GM23248 (cell line): Measurements from ENCODE around the gene INPP5A. TPM values are rescaled to one million over a fixed set of nuclear protein-coding genes. Genes with fewer than 3 reads are reported as not detected.

Source experiments
- DNase-seq: peaks from one replicate; pipeline ENCODE4 v3.0.0-alpha.2; 2015
- H2AFZ ChIP-seq: fragments of 200-600 bp; sonication (generic); 2 replicates; pipeline ENCODE4 v1.6.1; 2016; ENCODE audit warnings: antibody characterized with exemption
- H3F3A ChIP-seq: fragments of 200-600 bp; sonication (generic); 2 replicates; pipeline ENCODE4 v1.6.1; 2016; ENCODE audit warnings: mild to moderate bottlenecking, antibody characterized with exemption, mixed run types; ENCODE audit not compliant: insufficient read depth
- H3K27ac ChIP-seq: fragments of 200-600 bp; sonication (generic); 2 replicates; pipeline ENCODE4 v1.5.1; 2016; ENCODE audit warnings: mild to moderate bottlenecking
- H3K27me3 ChIP-seq: fragments of 200-600 bp; sonication (generic); replicated peaks from 2 replicates; pipeline ENCODE4 v1.6.1; 2016; ENCODE audit warnings: mild to moderate bottlenecking; ENCODE audit not compliant: insufficient read depth
- H3K36me3 ChIP-seq: fragments of 200-600 bp; sonication (generic); 2 replicates; pipeline ENCODE4 v1.6.1; 2016; ENCODE audit warnings: low read depth, mild to moderate bottlenecking
- H3K4me1 ChIP-seq: fragments of 200-600 bp; sonication (generic); 2 replicates; pipeline ENCODE4 v1.6.1; 2016; ENCODE audit warnings: mild to moderate bottlenecking; ENCODE audit not compliant: insufficient read depth
- H3K4me2 ChIP-seq: fragments of 200-600 bp; sonication (generic); one replicate; pipeline ENCODE4 v1.6.1; 2016; ENCODE audit warnings: mild to moderate bottlenecking; ENCODE audit not compliant: unreplicated experiment
- H3K4me3 ChIP-seq: fragments of 200-600 bp; sonication (generic); 2 replicates; pipeline ENCODE4 v1.5.1; 2016; ENCODE audit warnings: mild to moderate bottlenecking
- H3K79me2 ChIP-seq: fragments of 200-600 bp; sonication (generic); 2 replicates; pipeline ENCODE4 v1.6.1; 2016; ENCODE audit warnings: mild to moderate bottlenecking; ENCODE audit not compliant: insufficient read depth
- H3K9ac ChIP-seq: fragments of 200-600 bp; sonication (generic); 2 replicates; pipeline ENCODE4 v1.6.1; 2016; ENCODE audit warnings: mild to moderate bottlenecking
- H3K9me2 ChIP-seq: fragments of 200-600 bp; sonication (generic); 2 replicates; pipeline ENCODE4 v1.6.1; 2016; ENCODE audit warnings: mixed run types, mild to moderate bottlenecking, moderate library complexity; ENCODE audit not compliant: insufficient read depth
- H3K9me3 ChIP-seq: fragments of 200-600 bp; sonication (generic); one replicate; pipeline ENCODE4 v1.6.1; 2017; ENCODE audit warnings: low read depth
- H4K20me1 ChIP-seq: fragments of 200-600 bp; sonication (generic); 2 replicates; pipeline ENCODE4 v1.6.0; 2016; ENCODE audit not compliant: insufficient read depth
- EZH2 ChIP-seq: fragments of 200-600 bp; sonication (generic); IDR thresholded peaks from 2 replicates; pipeline ENCODE4 v1.6.1; 2018; ENCODE audit warnings: antibody characterized with exemption, mild to moderate bottlenecking; ENCODE audit not compliant: insufficient read depth, poor library complexity, severe bottlenecking
- EZH2phosphoT487 ChIP-seq: fragments of 200-600 bp; sonication (generic); IDR thresholded peaks from 2 replicates; pipeline ENCODE4 v1.6.1; 2018; ENCODE audit warnings: antibody characterized with exemption, moderate library complexity, mild to moderate bottlenecking, low read depth; ENCODE audit not compliant: insufficient read depth
- WGBS, 2 experiments: methylation state at CpG; one replicate each; pipeline ENCODE4 v1.1.6; 2015 to 2017; ENCODE audit warnings: low lambda C conversion rate in 2 of 2, low coverage in 1 of 2; ENCODE audit errors: missing lambda C conversion rate in 2 of 2; 5-methylcytosine and 5-hydroxymethylcytosine counted together
- in situ Hi-C: fragments of 300-500 bp; cut with MboI; formaldehyde crosslinking; loops from 2 replicates; pipeline ENCODE4 v1.15.0; 2020
- polyA plus RNA-seq: library from polyadenylated mRNA; unstranded; fragments of >200 nt; fragmentation: Nextera tagmentation; extraction: Ambion mirVana; gene quantifications from 2 replicates; pipeline ENCODE4 v1.2.1, GENCODE V29; 2016
- total RNA-seq: library from RNA; depleted of rRNA; stranded (reverse); fragments of >200 nt; shearing (Covaris generic); gene quantifications from 2 replicates; pipeline ENCODE4 v1.2.3, GENCODE V29; 2014

Gene INPP5A
- total and polyA plus RNA-seq, 2 experiments from 2014 or later = 2.3 to 35.2 TPM

GRCh38 chr10:132511121-132512051 is 26.2 kb upstream of the INPP5A start:
- H3K27ac ChIP-seq = no peak overlapping the region
- H3F3A ChIP-seq = no peaks in the 10 kb centered on the region
- no peaks in the 10 kb centered on the region for H3K9me2 ChIP-seq
- no peak overlapping the region for H2AFZ ChIP-seq
- no peaks in the 10 kb centered on the region for H3K27me3 ChIP-seq
- no peak overlapping the region for H3K4me3 ChIP-seq
- H3K4me1 ChIP-seq = peaks cover 10% of the 10 kb centered on the region
- DNase-seq = no peak
- WGBS, 2 experiments = 67 to 70% methylated on average over 23 of the region's 23 CpGs
- TF ChIP-seq EZH2phosphoT487 = no peak
- no peak for TF ChIP-seq EZH2
- in situ Hi-C loops = no loop called here
- no peaks in the 10 kb centered on the region for H3K79me2 ChIP-seq
- H3K9me3 ChIP-seq = no peaks in the 10 kb centered on the region
- H3K4me2 ChIP-seq = no peak overlapping the region
- no peaks in the 10 kb centered on the region for H4K20me1 ChIP-seq
- H3K36me3 ChIP-seq = no peaks in the 10 kb centered on the region
- no peak overlapping the region for H3K9ac ChIP-seq

DNA sequence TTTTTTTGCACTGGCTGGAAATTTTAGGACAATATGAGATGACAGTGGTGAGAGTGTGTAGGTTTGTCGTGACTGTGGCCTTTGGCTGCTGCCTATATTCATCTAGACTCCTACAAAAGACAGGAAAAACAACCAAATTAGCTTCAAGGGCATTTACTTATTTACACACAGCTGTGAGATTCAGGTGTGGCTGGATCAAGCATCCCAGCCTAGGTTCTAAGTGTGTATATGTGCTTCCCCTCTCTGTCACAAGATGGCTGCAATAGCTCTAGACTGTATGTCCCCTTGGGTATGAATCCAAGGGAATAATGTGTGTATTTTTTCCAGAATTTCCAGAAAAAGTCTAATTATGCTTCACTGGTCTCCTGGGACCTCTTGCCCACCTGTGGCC is 25.5 kb upstream of the INPP5A start:
- H3K36me3 ChIP-seq = no peaks in the 10 kb centered on the region
- H3K9ac ChIP-seq = no peak overlapping the region
- TF ChIP-seq EZH2 (no peak), EZH2phosphoT487 (no peak)
- no peak overlapping the region for H3K4me3 ChIP-seq
- H4K20me1 ChIP-seq = no peaks in the 10 kb centered on the region
- peaks cover 9% of the 10 kb centered on the region for H3K4me1 ChIP-seq
- no peak overlapping the region for H2AFZ ChIP-seq
- no peaks in the 10 kb centered on the region for H3K79me2 ChIP-seq
- H3K4me2 ChIP-seq = no peak overlapping the region
- no peaks in the 10 kb centered on the region for H3K9me2 ChIP-seq
- H3F3A ChIP-seq = no peaks in the 10 kb centered on the region
- WGBS, 2 experiments = 29 to 40% methylated on average over 1 of the region's 1 CpG
- no peak overlapping the region for H3K27ac ChIP-seq
- H3K27me3 ChIP-seq = no peaks in the 10 kb centered on the region
- in situ Hi-C loops = no loop called here
- H3K9me3 ChIP-seq = no peaks in the 10 kb centered on the region
- no peak for DNase-seq

GRCh38 chr10:132512693-132513345 is 24.8 kb upstream of the INPP5A start:
- TF ChIP-seq EZH2 (no peak), EZH2phosphoT487 (no peak)
- no peaks in the 10 kb centered on the region for H3K9me2 ChIP-seq
- no peak overlapping the region for H2AFZ ChIP-seq
- H4K20me1 ChIP-seq = no peaks in the 10 kb centered on the region
- no peak for DNase-seq
- peaks cover 12% of the 10 kb centered on the region for H3K4me1 ChIP-seq
- no peaks in the 10 kb centered on the region for H3K27me3 ChIP-seq
- H3K4me2 ChIP-seq = no peak overlapping the region
- H3K27ac ChIP-seq = no peak overlapping the region
- WGBS, 2 experiments = 85 to 89% methylated on average over 9 of the region's 9 CpGs
- no peaks in the 10 kb centered on the region for H3K9me3 ChIP-seq
- no peaks in the 10 kb centered on the region for H3K36me3 ChIP-seq
- no peak overlapping the region for H3K4me3 ChIP-seq
- no peak overlapping the region for H3K9ac ChIP-seq
- no peaks in the 10 kb centered on the region for H3K79me2 ChIP-seq
- in situ Hi-C loops = no loop called here
- H3F3A ChIP-seq = no peaks in the 10 kb centered on the region

DNA sequence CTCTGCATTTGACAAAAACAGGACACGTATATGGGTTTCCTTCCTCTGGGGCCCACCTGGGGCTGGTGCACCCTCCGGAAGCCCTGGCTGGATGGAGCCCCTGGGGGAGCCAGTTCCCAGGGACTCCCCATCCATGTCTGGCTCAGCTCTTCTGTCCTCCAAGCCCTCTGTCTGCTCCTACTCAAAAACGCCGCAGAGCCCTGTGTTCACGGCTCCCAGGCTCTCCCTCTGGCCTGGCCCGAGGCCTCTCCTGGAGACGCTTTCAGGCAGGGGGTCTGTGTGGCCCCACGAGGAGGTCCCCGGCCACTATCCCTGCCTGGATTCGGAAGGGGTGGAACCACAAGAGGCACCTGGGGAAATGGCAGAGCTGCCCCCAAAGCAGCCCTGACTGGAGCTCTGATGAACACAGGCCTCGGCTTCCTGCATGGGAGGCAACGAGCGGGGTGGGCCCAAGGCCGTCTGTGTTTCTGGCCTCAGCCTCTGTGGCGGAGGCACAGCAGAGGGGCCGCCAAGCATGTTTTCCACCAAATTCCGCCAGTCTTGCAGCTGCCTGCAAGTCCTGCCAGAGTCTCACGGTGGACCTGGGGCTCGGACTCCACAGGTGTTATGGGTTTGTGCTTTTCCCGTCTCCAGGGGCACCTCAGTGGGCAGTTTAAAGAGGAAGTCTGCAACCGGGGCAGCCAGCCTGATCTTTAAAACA is 22.6 kb upstream of the INPP5A start:
- Histone ChIP-seq H4K20me1 (no peaks in the 10 kb centered on the region), H3K9ac (no peak overlapping the region), H2AFZ (no peak overlapping the region), H3K4me1 (peaks cover 16% of the 10 kb centered on the region), H3K4me3 (no peak overlapping the region), H3K27me3 (no peaks in the 10 kb centered on the region), H3K9me2 (no peaks in the 10 kb centered on the region), H3K27ac (no peak overlapping the region), H3K4me2 (no peak overlapping the region), H3K36me3 (no peaks in the 10 kb centered on the region), H3K79me2 (no peaks in the 10 kb centered on the region), H3F3A (no peaks in the 10 kb centered on the region), H3K9me3 (no peaks in the 10 kb centered on the region)
- in situ Hi-C loops = no loop called here
- no peak for TF ChIP-seq EZH2
- TF ChIP-seq EZH2phosphoT487 = no peak
- no peak for DNase-seq
- WGBS, 2 experiments = 77 to 81% methylated on average over 21 of the region's 21 CpGs
